COLO829 (cell line): Measurements from ENCODE around the gene ATP9A.
"Not testable (repeated sequence)": the region's sequence is repeated elsewhere in the genome, so short reads cannot be mapped to it uniquely, and the experiment has no call there.

Experiments used
- DNase-seq: peaks from one replicate; pipeline ENCODE4 v3.0.0; 2012; ENCODE audit warnings: low spot score

ATP9A gene

GRCh38 chr20:51574248-51575033, 193.7 kb downstream of the ATP9A start:
- no peak for DNase-seq

- DNase-seq, result no peak
Measured at GRCh38 chr20:51573576-51574243, 194.5 kb downstream of the ATP9A start.

GRCh38 chr20:51571460-51571794, 196.8 kb downstream of the ATP9A start:
- no peak for DNase-seq

- DNase-seq, result no peak
Measured at GRCh38 chr20:51570739-51571459, 197.3 kb downstream of the ATP9A start.

GRCh38 chr20:51569815-51570738, 198.1 kb downstream of the ATP9A start:
- DNase-seq, result peak; percentile 68

- not testable (repeated sequence) for DNase-seq
Measured at GRCh38 chr20:51568533-51568932, 199.7 kb downstream of the ATP9A start.

GRCh38 chr20:51567622-51568021, 200.6 kb downstream of the ATP9A start:
- DNase-seq, result no peak

GRCh38 chr20:51566594-51566993, 201.6 kb downstream of the ATP9A start:
- no peak for DNase-seq

GRCh38 chr20:51565298-51566144, 202.7 kb downstream of the ATP9A start:
- peak; percentile 61 for DNase-seq

GRCh38 chr20:51563486-51564332, 204.5 kb downstream of the ATP9A start:
- DNase-seq, result peak; percentile 89

- no peak for DNase-seq
Measured at GRCh38 chr20:51563174-51563485, 205.1 kb downstream of the ATP9A start.

- peak; percentile 93 for DNase-seq
Measured at GRCh38 chr20:51562332-51563173, 205.6 kb downstream of the ATP9A start.

GRCh38 chr20:51562027-51562331, 206.2 kb downstream of the ATP9A start:
- no peak for DNase-seq

- DNase-seq, result no peak
Measured at GRCh38 chr20:51560550-51561307, 207.5 kb downstream of the ATP9A start.

GRCh38 chr20:51560042-51560441, 208.1 kb downstream of the ATP9A start:
- no peak for DNase-seq

GRCh38 chr20:51554538-51555165, 213.5 kb downstream of the ATP9A start:
- no peak for DNase-seq

- DNase-seq, result no peak
Measured at GRCh38 chr20:51553897-51554486, 214.2 kb downstream of the ATP9A start.

GRCh38 chr20:51551186-51551585, 217.0 kb downstream of the ATP9A start:
- DNase-seq, result no peak
